Liver (tissue), 9 donors: Measurements from ENCODE around the gene ROBO2. TPM values are rescaled to one million over a fixed set of nuclear protein-coding genes. Genes with fewer than 3 reads are reported as not detected.

Experiments used
- DNase-seq: peaks from one replicate; pipeline ENCODE4 v3.0.0-alpha.2; 2017; ENCODE audit warnings: low spot score
- H3K27ac ChIP-seq, 2 donors: one replicate each; pipeline ENCODE4 v1.7.0; 2013; ENCODE audit warnings: inconsistent platforms in 2 of 2, low read length in 2 of 2, control low read depth in 1 of 2, low read depth in 1 of 2, mild to moderate bottlenecking in 1 of 2
- H3K27me3 ChIP-seq, 4 donors: one replicate each; pipeline versions ENCODE4 v1.6.1 to v1.7.0; 2013; ENCODE audit warnings: low read length in 3 of 4, inconsistent platforms in 1 of 4, mild to moderate bottlenecking in 1 of 4, moderate library complexity in 1 of 4; ENCODE audit not compliant: control insufficient read depth in 4 of 4, insufficient read depth in 4 of 4
- H3K36me3 ChIP-seq, 4 donors: one replicate each; pipeline versions ENCODE4 v1.6.1 to v1.7.0; 2013; ENCODE audit warnings: low read length in 3 of 4, mild to moderate bottlenecking in 3 of 4, low read depth in 1 of 4, moderate library complexity in 1 of 4; ENCODE audit not compliant: control insufficient read depth in 4 of 4, insufficient read depth in 3 of 4
- H3K4me1 ChIP-seq, 4 donors: one replicate each; pipeline versions ENCODE4 v1.6.1 to v1.7.0; 2013; ENCODE audit warnings: low read length in 3 of 4, mild to moderate bottlenecking in 3 of 4, moderate library complexity in 1 of 4; ENCODE audit not compliant: control insufficient read depth in 4 of 4, insufficient read depth in 4 of 4
- H3K4me3 ChIP-seq, 3 donors: one replicate each; pipeline versions ENCODE4 v1.6.1 to v1.7.0; 2013; ENCODE audit warnings: low read length in 3 of 3, control low read depth in 1 of 3, low read depth in 1 of 3, mild to moderate bottlenecking in 1 of 3
- H3K9ac ChIP-seq, 2 donors: one replicate each; pipeline ENCODE4 v1.7.0; 2013; ENCODE audit warnings: low read length in 2 of 2, mild to moderate bottlenecking in 2 of 2, moderate library complexity in 2 of 2, control low read depth in 1 of 2, low read depth in 1 of 2
- H3K9me3 ChIP-seq, 4 donors: one replicate each; pipeline versions ENCODE4 v1.6.1 to v1.7.0; 2013; ENCODE audit warnings: low read length in 3 of 4; ENCODE audit not compliant: control insufficient read depth in 4 of 4
- EGR1 ChIP-seq, 2 donors: IDR thresholded peaks; 2 replicates each; pipeline ENCODE4 v1.6.1; 2016 to 2018; ENCODE audit warnings: antibody characterized with exemption in 2 of 2, low read depth in 2 of 2
- FOXA2 ChIP-seq: IDR thresholded peaks from 2 replicates; pipeline ENCODE4 v1.6.1; 2016; ENCODE audit warnings: antibody characterized with exemption
- GABPA ChIP-seq, 2 donors: IDR thresholded peaks in 1 of 2; conservative IDR thresholded peaks in 1 of 2; 2 replicates each; pipeline ENCODE4 v1.6.1; 2016; ENCODE audit warnings: antibody characterized with exemption in 2 of 2, mild to moderate bottlenecking in 1 of 2, moderate library complexity in 1 of 2
- HNF4A ChIP-seq, 2 donors: conservative IDR thresholded peaks; 2 replicates each; pipeline ENCODE4 v1.6.1; 2016; ENCODE audit warnings: antibody characterized with exemption in 2 of 2, mild to moderate bottlenecking in 2 of 2
- JUND ChIP-seq, 2 donors: IDR thresholded peaks; 2 replicates each; pipeline ENCODE4 v1.6.1; 2016; ENCODE audit warnings: antibody characterized with exemption in 2 of 2
- NR2F2 ChIP-seq: IDR thresholded peaks from 2 replicates; pipeline ENCODE4 v1.6.1; 2016; ENCODE audit warnings: antibody characterized with exemption
- RAD21 ChIP-seq, 2 donors: IDR thresholded peaks; 2 replicates each; pipeline ENCODE4 v1.6.1; 2016; ENCODE audit warnings: antibody characterized with exemption in 2 of 2, mild to moderate bottlenecking in 2 of 2
- RXRA ChIP-seq, 2 donors: IDR thresholded peaks; 2 replicates each; pipeline ENCODE4 v1.6.1; 2017 to 2018; ENCODE audit warnings: antibody characterized with exemption in 2 of 2, mild to moderate bottlenecking in 1 of 2
- SP1 ChIP-seq: IDR thresholded peaks from 2 replicates; pipeline ENCODE4 v1.6.1; 2018; ENCODE audit warnings: antibody characterized with exemption, mild to moderate bottlenecking
- TAF1 ChIP-seq: conservative IDR thresholded peaks from 2 replicates; pipeline ENCODE4 v1.6.1; 2016; ENCODE audit warnings: antibody characterized with exemption, mild to moderate bottlenecking
- YY1 ChIP-seq: IDR thresholded peaks from 2 replicates; pipeline ENCODE4 v1.6.1; 2016; ENCODE audit warnings: antibody characterized with exemption, mild to moderate bottlenecking
- WGBS: extraction: QIAGEN DNeasy Blood & Tissue Kit; methylation state at CpG from one replicate; pipeline ENCODE4 v1.1.7; 2013; 5-methylcytosine and 5-hydroxymethylcytosine counted together
- polyA plus RNA-seq, 2 donors: library from polyadenylated mRNA; stranded (reverse) in 1 of 2; unstranded in 1 of 2; fragments of 200-250 nt in 1 of 2; fragments of >200 nt in 1 of 2; fragmentation: Nextera tagmentation in 1 of 2; extraction: Ambion mirVana in 1 of 2; gene quantifications; one replicate each; pipeline versions ENCODE4 v1.2.1 to v1.2.3, GENCODE V29; 2013 to 2015
- total RNA-seq, 2 donors: library from RNA; depleted of rRNA; stranded (reverse); fragments of >200 nt; gene quantifications; one replicate each; pipeline ENCODE4 v1.2.3, GENCODE V29; 2014
- TF ChIP-seq, protein P1 (sequence below): IDR thresholded peaks from 2 replicates; pipeline ENCODE4 v1.6.1; 2016; ENCODE audit warnings: antibody characterized with exemption
- TF ChIP-seq, protein P2 (sequence below): fragments of 150-350 bp; IDR thresholded peaks from 2 replicates; pipeline ENCODE4 v1.5.1; 2017; ENCODE audit warnings: improper control_type of control experiment, low read depth, low read length; ENCODE audit not compliant: missing input control
- TF ChIP-seq, protein P3 (sequence below): IDR thresholded peaks from 2 replicates; pipeline ENCODE4 v1.6.1; 2016; ENCODE audit warnings: antibody characterized with exemption, mild to moderate bottlenecking
- TF ChIP-seq, protein P4 (sequence below): IDR thresholded peaks from 2 replicates; pipeline ENCODE4 v1.6.1; 2016; ENCODE audit warnings: antibody characterized with exemption
- TF ChIP-seq, protein P5 (sequence below): IDR thresholded peaks from 2 replicates; pipeline ENCODE4 v1.6.1; 2016; ENCODE audit warnings: antibody characterized with exemption
- donor health status: healthy.
- donor health status: healthy.
- donor health status: healthy.
- donor health status: healthy.
- donor health status: healthy.

ROBO2 gene
- total and polyA plus RNA-seq, 4 donors: 0.22 to 19.4 (median 1.1) TPM

DNA sequence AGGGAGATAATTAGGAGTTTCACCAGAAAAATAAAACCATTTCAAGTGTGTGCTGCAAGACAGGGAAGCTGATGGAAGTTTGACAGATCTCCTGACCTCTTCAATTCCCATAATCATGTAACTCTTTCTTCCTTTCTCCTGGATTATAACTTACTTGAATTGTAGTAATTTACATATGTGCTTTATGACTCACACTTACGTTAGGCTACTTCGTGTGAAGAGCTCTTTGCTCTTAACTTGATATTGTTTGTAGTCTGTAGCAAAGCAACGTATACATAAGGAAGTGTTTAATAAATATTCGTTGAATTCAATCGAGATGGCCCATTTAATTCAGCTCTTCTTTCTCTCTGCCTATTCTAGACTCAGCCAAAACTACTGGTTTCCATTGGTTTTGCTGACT, 23.5 kb downstream of the ROBO2 start:
- H3K36me3 ChIP-seq: no peaks in the 10 kb centered on the region
- DNase-seq: no peak
- no peak overlapping the region for H3K27ac ChIP-seq
- no peak for TF ChIP-seq RXRA (IDR thresholded peaks at IDR 0.05)
- TF ChIP-seq FOXA2: no peak
- TF ChIP-seq, protein P1, sequence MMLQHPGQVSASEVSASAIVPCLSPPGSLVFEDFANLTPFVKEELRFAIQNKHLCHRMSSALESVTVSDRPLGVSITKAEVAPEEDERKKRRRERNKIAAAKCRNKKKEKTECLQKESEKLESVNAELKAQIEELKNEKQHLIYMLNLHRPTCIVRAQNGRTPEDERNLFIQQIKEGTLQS: no peak
- no peak for TF ChIP-seq GABPA (IDR thresholded peaks at IDR 0.05 in 1 of 2, conservative IDR thresholded peaks at IDR 0.05 in 1 of 2)
- no peak for TF ChIP-seq RAD21 (IDR thresholded peaks at IDR 0.05)
- no peak for TF ChIP-seq HNF4A (conservative IDR thresholded peaks at IDR 0.05)
- no peaks in the 10 kb centered on the region for H3K4me1 ChIP-seq
- peaks cover 0 to 4% (median 3%) of the 10 kb centered on the region in 4 donors for H3K9me3 ChIP-seq
- H3K9ac ChIP-seq: no peak overlapping the region
- no peaks in the 10 kb centered on the region for H3K27me3 ChIP-seq
- H3K4me3 ChIP-seq: no peak overlapping the region
- WGBS: 89% methylated on average over 5 of the region's 5 CpGs

DNA sequence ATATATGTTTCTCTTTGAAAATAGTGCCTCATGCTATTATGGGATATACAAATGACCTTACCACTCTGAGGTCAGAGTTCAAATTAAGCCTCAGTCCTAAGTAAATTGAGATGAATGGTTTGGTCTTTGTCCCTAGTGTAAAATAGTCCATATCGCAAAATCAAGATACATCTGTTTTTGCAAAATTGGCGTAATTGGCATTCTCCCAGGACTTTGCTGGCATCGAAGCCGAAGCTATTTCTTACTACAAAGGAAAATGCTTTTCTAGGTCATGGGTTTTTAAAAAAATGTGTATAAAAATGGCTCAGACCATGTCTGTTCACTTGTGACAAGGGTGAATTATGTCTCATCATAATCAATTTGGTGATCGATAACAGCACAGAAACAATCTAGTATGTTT, 25.9 kb downstream of the ROBO2 start:
- no peaks in the 10 kb centered on the region for H3K4me1 ChIP-seq

DNA sequence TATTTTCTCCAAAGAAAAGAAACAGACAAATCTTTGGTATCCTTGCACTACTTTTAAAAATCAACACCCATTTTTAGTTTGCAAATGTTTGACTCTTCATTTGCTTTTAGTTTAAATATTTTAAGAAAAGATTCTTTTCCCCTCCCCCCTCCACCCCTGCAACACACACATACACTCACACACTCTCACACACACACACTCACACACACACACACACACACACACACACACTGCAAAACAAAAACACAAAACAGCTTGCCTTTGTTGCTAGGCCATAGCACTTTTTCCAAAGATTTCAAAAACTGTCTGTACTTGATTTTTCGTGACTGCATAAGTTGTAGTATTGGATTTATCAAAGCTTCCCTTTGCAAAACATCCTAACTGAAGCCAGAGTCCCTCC, 26.9 kb downstream of the ROBO2 start:
- no peak overlapping the region for H3K27ac ChIP-seq
- no peak overlapping the region for H3K9ac ChIP-seq
- no peak for DNase-seq
- no peak overlapping the region for H3K4me3 ChIP-seq
- TF ChIP-seq FOXA2 (no peak), HNF4A (conservative IDR thresholded peaks at IDR 0.05) (no peak), TAF1 (no peak), YY1 (no peak), GABPA (IDR thresholded peaks at IDR 0.05 in 1 of 2, conservative IDR thresholded peaks at IDR 0.05 in 1 of 2) (no peak), NR2F2 (no peak), EGR1 (IDR thresholded peaks at IDR 0.05; ENCODE audit: low read depth in 2 of 2) (no peak), JUND (IDR thresholded peaks at IDR 0.05) (no peak), RXRA (IDR thresholded peaks at IDR 0.05) (no peak), RAD21 (IDR thresholded peaks at IDR 0.05) (no peak), SP1 (no peak)
- TF ChIP-seq, protein P2, sequence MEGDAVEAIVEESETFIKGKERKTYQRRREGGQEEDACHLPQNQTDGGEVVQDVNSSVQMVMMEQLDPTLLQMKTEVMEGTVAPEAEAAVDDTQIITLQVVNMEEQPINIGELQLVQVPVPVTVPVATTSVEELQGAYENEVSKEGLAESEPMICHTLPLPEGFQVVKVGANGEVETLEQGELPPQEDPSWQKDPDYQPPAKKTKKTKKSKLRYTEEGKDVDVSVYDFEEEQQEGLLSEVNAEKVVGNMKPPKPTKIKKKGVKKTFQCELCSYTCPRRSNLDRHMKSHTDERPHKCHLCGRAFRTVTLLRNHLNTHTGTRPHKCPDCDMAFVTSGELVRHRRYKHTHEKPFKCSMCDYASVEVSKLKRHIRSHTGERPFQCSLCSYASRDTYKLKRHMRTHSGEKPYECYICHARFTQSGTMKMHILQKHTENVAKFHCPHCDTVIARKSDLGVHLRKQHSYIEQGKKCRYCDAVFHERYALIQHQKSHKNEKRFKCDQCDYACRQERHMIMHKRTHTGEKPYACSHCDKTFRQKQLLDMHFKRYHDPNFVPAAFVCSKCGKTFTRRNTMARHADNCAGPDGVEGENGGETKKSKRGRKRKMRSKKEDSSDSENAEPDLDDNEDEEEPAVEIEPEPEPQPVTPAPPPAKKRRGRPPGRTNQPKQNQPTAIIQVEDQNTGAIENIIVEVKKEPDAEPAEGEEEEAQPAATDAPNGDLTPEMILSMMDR: no peak
- TF ChIP-seq, protein P1: no peak
- TF ChIP-seq, protein P3, sequence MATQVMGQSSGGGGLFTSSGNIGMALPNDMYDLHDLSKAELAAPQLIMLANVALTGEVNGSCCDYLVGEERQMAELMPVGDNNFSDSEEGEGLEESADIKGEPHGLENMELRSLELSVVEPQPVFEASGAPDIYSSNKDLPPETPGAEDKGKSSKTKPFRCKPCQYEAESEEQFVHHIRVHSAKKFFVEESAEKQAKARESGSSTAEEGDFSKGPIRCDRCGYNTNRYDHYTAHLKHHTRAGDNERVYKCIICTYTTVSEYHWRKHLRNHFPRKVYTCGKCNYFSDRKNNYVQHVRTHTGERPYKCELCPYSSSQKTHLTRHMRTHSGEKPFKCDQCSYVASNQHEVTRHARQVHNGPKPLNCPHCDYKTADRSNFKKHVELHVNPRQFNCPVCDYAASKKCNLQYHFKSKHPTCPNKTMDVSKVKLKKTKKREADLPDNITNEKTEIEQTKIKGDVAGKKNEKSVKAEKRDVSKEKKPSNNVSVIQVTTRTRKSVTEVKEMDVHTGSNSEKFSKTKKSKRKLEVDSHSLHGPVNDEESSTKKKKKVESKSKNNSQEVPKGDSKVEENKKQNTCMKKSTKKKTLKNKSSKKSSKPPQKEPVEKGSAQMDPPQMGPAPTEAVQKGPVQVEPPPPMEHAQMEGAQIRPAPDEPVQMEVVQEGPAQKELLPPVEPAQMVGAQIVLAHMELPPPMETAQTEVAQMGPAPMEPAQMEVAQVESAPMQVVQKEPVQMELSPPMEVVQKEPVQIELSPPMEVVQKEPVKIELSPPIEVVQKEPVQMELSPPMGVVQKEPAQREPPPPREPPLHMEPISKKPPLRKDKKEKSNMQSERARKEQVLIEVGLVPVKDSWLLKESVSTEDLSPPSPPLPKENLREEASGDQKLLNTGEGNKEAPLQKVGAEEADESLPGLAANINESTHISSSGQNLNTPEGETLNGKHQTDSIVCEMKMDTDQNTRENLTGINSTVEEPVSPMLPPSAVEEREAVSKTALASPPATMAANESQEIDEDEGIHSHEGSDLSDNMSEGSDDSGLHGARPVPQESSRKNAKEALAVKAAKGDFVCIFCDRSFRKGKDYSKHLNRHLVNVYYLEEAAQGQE: no peak
- TF ChIP-seq, protein P4, sequence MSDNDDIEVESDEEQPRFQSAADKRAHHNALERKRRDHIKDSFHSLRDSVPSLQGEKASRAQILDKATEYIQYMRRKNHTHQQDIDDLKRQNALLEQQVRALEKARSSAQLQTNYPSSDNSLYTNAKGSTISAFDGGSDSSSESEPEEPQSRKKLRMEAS: no peak
- TF ChIP-seq, protein P5, sequence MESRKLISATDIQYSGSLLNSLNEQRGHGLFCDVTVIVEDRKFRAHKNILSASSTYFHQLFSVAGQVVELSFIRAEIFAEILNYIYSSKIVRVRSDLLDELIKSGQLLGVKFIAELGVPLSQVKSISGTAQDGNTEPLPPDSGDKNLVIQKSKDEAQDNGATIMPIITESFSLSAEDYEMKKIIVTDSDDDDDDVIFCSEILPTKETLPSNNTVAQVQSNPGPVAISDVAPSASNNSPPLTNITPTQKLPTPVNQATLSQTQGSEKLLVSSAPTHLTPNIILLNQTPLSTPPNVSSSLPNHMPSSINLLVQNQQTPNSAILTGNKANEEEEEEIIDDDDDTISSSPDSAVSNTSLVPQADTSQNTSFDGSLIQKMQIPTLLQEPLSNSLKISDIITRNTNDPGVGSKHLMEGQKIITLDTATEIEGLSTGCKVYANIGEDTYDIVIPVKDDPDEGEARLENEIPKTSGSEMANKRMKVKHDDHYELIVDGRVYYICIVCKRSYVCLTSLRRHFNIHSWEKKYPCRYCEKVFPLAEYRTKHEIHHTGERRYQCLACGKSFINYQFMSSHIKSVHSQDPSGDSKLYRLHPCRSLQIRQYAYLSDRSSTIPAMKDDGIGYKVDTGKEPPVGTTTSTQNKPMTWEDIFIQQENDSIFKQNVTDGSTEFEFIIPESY: no peak
- peaks cover 0 to 4% (median 3%) of the 10 kb centered on the region in 4 donors for H3K9me3 ChIP-seq
- H3K27me3 ChIP-seq: no peaks in the 10 kb centered on the region
- 86% methylated on average over 1 of the region's 1 CpG for WGBS
- no peaks in the 10 kb centered on the region for H3K4me1 ChIP-seq
- H3K36me3 ChIP-seq: no peaks in the 10 kb centered on the region

More for the DNA sequence above, 25.9 kb downstream of the ROBO2 start:
- Histone ChIP-seq H3K4me3 (no peak overlapping the region), H3K27ac (no peak overlapping the region), H3K36me3 (no peaks in the 10 kb centered on the region), H3K9me3 (peaks cover 0 to 4% (median 3%) of the 10 kb centered on the region in 4 donors), H3K27me3 (no peaks in the 10 kb centered on the region), H3K9ac (no peak overlapping the region)
- no peak for DNase-seq
- WGBS: 77% methylated on average over 5 of the region's 5 CpGs
- TF ChIP-seq JUND (IDR thresholded peaks at IDR 0.05) (no peak), YY1 (no peak), SP1 (no peak)
